Memory B cell (primary cell): ENCODE results near the gene MICALL1.

Experiments
- ATAC-seq: fragments of 150-1000 bp; cut with Tn5 transposase; 2 replicates; pipeline ENCODE4 v1.10.0; 2021; ENCODE audit warnings: low read depth, mild to moderate bottlenecking, moderate library complexity
- DNase-seq, 2 donors: peaks; one replicate each; pipeline ENCODE4 v3.0.0; 2022; ENCODE audit warnings: low spot score in 2 of 2
- H3K27ac Mint-ChIP-seq: one replicate; pipeline ENCODE4 v1.8.0; 2022; ENCODE audit warnings: mild to moderate bottlenecking, moderate library complexity, mixed read lengths
- H3K27me3 Mint-ChIP-seq: one replicate; pipeline ENCODE4 v1.8.0; 2022; ENCODE audit warnings: mixed read lengths
- H3K36me3 Mint-ChIP-seq: one replicate; pipeline ENCODE4 v1.8.0; 2022; ENCODE audit warnings: mild to moderate bottlenecking, mixed read lengths
- H3K4me1 Mint-ChIP-seq: one replicate; pipeline ENCODE4 v1.8.0; 2022; ENCODE audit warnings: mixed read lengths
- H3K4me3 Mint-ChIP-seq: one replicate; pipeline ENCODE4 v1.8.0; 2022; ENCODE audit warnings: mild to moderate bottlenecking, moderate library complexity, mixed read lengths
- H3K9me3 Mint-ChIP-seq: one replicate; pipeline ENCODE4 v1.8.0; 2022; ENCODE audit warnings: mixed read lengths

The MICALL1 gene

GRCh38 chr22:37896181-37896592, 9.9 kb upstream of the MICALL1 start:
- peaks cover 9% of the 10 kb centered on the region for H3K4me1 Mint-ChIP-seq
- peak overlapping the region; percentile 37 for H3K4me3 Mint-ChIP-seq
- peak overlapping the region; percentile 87 for H3K27ac Mint-ChIP-seq
- peaks cover 6% of the 10 kb centered on the region for H3K36me3 Mint-ChIP-seq
- H3K9me3 Mint-ChIP-seq, result no peaks in the 10 kb centered on the region
- ATAC-seq, result peak; percentile 97
- DNase-seq, result no peak
- H3K27me3 Mint-ChIP-seq, result no peaks in the 10 kb centered on the region

DNA sequence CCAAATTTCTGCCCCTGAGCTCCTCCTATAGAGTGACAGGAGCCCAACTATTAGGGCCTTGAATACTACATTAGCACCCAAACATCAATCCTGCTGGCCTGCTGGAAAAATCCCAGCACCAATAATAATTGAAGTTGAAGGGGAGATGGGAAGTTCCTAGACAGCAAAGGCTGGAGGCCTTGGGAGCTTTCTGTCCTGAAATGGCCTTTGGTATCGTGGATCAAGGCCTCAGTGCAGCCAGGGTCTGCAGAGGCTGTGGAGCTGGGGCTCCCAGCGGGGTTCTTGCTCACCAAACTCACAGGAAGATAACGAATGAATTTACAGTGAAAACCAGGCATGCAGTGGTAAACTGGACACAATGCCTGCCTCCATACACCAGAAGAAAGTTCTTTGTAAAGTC, 9.2 kb upstream of the MICALL1 start:
- Mint-ChIP-seq H3K27ac (peak overlapping the region; percentile 87), H3K9me3 (no peaks in the 10 kb centered on the region), H3K36me3 (peaks cover under 1% of the 10 kb centered on the region), H3K4me3 (no peak overlapping the region), H3K4me1 (peaks cover 9% of the 10 kb centered on the region), H3K27me3 (no peaks in the 10 kb centered on the region)
- DNase-seq, result no peak
- no peak for ATAC-seq

GRCh38 chr22:37897807-37898206, 8.3 kb upstream of the MICALL1 start:
- ATAC-seq, result no peak
- no peak overlapping the region for H3K4me3 Mint-ChIP-seq

GRCh38 chr22:37898441-37899181, 7.5 kb upstream of the MICALL1 start:
- Mint-ChIP-seq H3K27ac (no peak overlapping the region), H3K4me3 (no peak overlapping the region), H3K4me1 (peaks cover 9% of the 10 kb centered on the region), H3K9me3 (no peaks in the 10 kb centered on the region), H3K36me3 (no peaks in the 10 kb centered on the region), H3K27me3 (no peaks in the 10 kb centered on the region)
- ATAC-seq, result no peak
- DNase-seq, result no peak

More at GRCh38 chr22:37897807-37898206, 8.3 kb upstream of the MICALL1 start:
- Mint-ChIP-seq H3K36me3 (no peaks in the 10 kb centered on the region), H3K9me3 (no peaks in the 10 kb centered on the region), H3K4me1 (peaks cover 9% of the 10 kb centered on the region), H3K27ac (no peak overlapping the region), H3K27me3 (no peaks in the 10 kb centered on the region)
- DNase-seq, result no peak

DNA sequence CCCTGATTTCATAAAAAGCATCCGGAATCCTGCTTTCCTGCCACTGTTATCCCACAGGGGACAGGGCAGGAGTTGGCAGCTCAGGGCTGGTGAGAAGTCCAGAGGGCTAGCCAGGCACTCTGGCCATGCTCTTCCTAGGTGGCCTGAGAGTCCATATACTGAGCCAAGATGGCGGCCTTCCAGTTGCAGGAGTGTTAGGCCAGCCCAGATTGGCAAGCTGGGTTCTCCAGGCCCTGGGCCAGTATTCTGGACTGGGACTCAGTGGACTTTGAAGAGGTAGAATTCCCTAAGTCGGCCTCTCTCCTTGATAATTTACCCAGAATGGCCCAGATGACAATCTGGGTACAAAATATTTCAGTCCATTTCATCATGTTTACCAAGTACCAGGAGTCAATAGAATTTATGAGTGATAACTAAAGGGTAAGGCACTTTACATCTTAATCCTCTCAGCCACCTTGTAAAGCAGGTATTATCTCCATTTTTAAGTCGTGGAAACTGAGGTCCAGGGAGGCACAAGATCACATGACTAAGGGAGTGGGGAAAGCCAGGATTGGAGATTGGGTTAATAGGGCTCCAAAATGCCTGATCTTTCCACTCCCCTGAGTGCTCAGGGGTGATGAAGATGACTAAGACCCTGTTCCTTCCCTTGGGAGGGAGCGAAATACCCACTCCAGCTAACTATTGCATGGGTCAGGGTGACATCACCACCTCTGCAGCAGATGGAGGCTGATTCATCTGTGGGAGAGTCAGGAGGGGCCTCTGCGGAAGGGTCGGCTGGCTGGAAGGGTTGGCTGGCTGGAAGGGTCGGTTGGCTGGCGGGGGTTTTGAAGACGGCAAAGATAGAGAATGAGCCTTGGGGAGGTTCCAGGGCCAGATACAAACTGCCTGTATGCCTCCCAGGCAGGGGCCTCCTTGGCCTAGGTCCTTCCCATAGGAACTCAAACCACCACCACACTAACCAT, 1.2 kb upstream of the MICALL1 start:
- DNase-seq, result no peak
- Mint-ChIP-seq H3K27ac (peak overlapping the region; percentile 78), H3K27me3 (no peaks in the 10 kb centered on the region), H3K9me3 (no peaks in the 10 kb centered on the region), H3K36me3 (peaks cover 2% of the 10 kb centered on the region), H3K4me3 (peak overlapping the region; percentile 88), H3K4me1 (peaks cover 21% of the 10 kb centered on the region)
- no peak for ATAC-seq

- Mint-ChIP-seq H3K4me1 (peaks cover 21% of the 10 kb centered on the region), H3K4me3 (peak overlapping the region; percentile 85), H3K36me3 (peaks cover 2% of the 10 kb centered on the region), H3K27ac (peak overlapping the region; percentile 60), H3K9me3 (no peaks in the 10 kb centered on the region), H3K27me3 (no peaks in the 10 kb centered on the region)
- peak in 1 of 2 donors; percentile 43 for DNase-seq
- ATAC-seq, result peak; percentile 40
Observed at GRCh38 chr22:37906364-37907008, 389 bp downstream of the MICALL1 start.

DNA sequence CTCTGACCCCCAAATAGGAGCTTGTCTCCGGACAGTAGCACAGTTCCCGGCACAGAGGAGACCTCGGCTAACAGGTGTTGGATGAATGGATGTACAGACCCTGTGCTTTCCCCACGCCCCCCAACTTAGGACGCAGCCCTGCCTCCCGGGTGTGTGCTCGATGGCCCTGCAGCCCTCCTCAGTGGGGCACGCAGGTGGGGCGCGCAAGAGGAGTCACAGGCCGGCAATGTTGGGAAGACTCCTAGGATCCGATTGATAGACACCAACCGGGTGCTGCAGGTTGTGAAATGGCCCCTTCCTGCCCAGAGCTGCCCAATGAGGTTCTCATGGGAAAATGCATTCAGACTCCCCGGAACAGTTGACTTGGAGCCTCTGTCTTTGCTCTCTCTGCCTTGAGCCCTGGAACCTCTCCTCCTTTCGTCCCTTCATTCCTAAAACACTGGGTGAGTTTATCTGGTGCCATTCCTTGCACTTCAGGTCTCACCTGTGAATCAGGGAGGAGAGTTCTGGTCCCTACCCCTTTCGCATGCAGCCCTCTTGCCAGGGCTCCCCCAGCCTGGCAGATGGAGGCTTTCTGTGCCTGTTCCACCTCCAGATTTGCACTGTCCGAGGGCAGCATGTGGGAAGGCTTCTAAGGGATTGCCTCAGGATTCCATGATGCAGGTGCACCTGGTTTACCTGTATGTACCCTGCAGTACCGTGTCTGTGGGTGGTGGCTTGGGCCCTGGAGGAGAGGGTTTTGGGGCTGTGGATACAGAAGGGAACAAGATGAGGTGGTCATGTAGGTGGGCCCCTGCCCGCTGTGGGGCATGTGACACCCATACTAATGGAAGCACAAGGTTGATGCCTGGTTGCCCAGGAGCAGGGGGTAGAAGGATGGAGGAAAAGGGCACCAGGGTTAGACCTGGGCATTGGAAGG, 1.2 kb downstream of the MICALL1 start:
- Mint-ChIP-seq H3K27me3 (no peaks in the 10 kb centered on the region), H3K4me3 (peak overlapping the region; percentile 85), H3K9me3 (no peaks in the 10 kb centered on the region), H3K27ac (peak overlapping the region; percentile 60), H3K4me1 (peaks cover 21% of the 10 kb centered on the region), H3K36me3 (peaks cover 2% of the 10 kb centered on the region)
- DNase-seq (no peak), ATAC-seq (no peak)

GRCh38 chr22:37909766-37910165, 3.7 kb downstream of the MICALL1 start:
- H3K9me3 Mint-ChIP-seq, result no peaks in the 10 kb centered on the region
- H3K4me3 Mint-ChIP-seq, result no peak overlapping the region
- peaks cover 21% of the 10 kb centered on the region for H3K4me1 Mint-ChIP-seq
- H3K27me3 Mint-ChIP-seq, result no peaks in the 10 kb centered on the region
- ATAC-seq, result no peak
- H3K27ac Mint-ChIP-seq, result no peak overlapping the region
- peaks cover 2% of the 10 kb centered on the region for H3K36me3 Mint-ChIP-seq
- no peak for DNase-seq

DNA sequence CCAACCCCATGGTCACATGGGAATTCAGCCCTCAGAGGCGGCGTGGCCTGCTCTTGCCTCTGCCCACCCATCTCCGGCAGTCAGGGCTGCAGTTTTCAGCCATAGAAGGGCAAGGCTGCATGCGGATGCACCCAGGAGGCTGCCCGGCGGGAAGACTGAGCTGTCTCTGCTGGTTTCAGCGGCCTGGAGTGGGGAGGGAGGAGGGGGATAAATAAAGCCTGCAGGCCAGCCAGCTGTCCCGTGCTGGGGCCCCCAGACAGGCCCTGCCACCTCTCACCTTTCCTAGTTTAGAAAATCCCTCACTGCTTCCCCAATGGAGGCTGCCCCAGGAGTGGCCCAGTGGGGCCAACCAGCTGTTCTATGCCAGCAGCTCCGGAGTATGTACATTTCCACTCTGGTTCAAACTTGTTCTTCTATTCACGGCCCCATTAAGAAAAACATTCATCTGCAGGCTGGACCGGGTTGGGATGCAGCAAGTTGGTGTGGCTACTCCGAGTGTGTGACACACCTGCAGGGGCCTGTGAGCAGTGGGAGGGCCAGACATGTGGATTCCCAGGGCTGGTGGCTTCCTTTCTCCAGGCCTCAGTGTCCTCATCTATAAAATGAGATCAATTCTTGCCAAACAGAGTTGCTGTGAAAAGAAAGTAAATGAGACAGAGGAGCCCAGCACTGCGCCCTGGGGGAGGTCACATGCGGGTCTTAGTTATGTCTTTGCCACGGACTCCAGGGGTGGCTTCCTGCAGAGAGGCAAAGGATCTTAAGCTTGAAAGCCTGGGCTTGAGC, 5.0 kb downstream of the MICALL1 start:
- ATAC-seq (no peak), DNase-seq (no peak)
- H3K9me3 Mint-ChIP-seq, result no peaks in the 10 kb centered on the region
- H3K4me1 Mint-ChIP-seq, result peaks cover 14% of the 10 kb centered on the region
- no peaks in the 10 kb centered on the region for H3K27me3 Mint-ChIP-seq
- no peak overlapping the region for H3K27ac Mint-ChIP-seq
- H3K4me3 Mint-ChIP-seq, result no peak overlapping the region
- H3K36me3 Mint-ChIP-seq, result peaks cover 2% of the 10 kb centered on the region

DNA sequence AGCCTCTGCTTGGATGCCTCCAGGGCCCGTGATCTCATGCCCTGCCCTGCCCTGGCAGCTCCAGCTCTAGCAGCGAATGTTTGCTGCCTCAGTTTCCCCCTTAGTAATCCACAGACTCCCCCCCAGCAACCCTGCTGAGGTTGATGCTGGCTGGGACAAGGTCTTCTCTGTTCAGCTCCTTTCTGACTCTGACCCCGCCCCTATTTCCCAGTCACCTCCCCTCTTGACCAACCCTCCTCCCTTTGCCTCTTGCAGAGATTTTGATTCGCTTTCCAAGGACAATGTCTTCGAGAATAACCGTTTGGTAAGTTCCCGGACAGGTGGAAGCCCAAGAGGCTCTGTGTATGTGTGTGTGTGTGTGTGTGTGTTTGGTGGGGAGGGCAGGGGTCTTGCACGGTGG, 5.6 kb downstream of the MICALL1 start:
- Mint-ChIP-seq H3K27me3 (no peaks in the 10 kb centered on the region), H3K36me3 (peaks cover 4% of the 10 kb centered on the region), H3K9me3 (no peaks in the 10 kb centered on the region), H3K27ac (no peak overlapping the region), H3K4me3 (no peak overlapping the region), H3K4me1 (peaks cover 14% of the 10 kb centered on the region)
- ATAC-seq (no peak), DNase-seq (no peak)

DNA sequence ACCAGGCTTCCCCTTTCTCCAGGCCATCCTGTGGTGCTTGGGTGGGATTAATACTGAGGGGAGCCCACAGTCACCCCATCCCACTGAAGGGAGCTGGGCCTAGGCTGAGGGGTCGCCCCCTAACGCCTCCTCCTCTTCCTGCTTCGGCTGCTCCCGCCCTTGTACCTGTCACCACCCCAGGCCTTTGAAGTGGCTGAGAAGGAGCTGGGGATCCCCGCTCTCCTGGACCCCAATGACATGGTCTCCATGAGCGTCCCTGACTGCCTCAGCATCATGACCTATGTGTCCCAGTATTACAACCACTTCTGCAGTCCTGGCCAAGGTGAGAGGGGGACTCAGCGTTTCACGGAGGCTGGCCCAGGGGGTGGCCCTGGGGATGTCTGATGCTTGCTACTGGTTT, 6.1 kb downstream of the MICALL1 start:
- Mint-ChIP-seq H3K9me3 (no peaks in the 10 kb centered on the region), H3K4me1 (peaks cover 10% of the 10 kb centered on the region), H3K36me3 (peaks cover 4% of the 10 kb centered on the region), H3K27me3 (no peaks in the 10 kb centered on the region), H3K4me3 (no peak overlapping the region), H3K27ac (no peak overlapping the region)
- no peak for DNase-seq
- no peak for ATAC-seq

DNA sequence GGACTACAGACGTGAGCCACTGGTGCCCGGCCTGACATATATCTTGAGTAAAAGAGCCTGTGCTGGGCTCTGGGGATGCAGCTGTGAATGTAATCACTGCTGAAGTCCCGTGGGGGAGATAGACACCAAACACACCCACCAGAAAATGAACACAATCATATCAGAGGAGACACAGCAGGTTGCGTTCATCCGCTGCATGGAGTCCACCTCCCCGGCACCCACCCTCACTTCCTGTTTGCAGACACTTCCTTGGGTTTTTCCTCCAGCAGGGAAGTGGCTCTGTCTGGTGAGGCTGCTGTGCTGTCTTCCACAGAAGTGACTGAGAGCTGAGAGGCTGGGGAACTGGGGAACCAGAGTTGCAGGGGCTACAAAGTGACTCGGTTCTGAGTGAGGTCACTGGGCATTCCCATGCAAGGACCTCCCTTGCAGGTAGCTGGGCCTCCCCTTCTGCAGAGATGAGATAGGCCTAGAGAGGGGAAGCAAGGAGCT, 7.2 kb downstream of the MICALL1 start:
- Mint-ChIP-seq H3K36me3 (peaks cover 2% of the 10 kb centered on the region), H3K27ac (no peak overlapping the region), H3K27me3 (no peaks in the 10 kb centered on the region), H3K4me3 (no peak overlapping the region), H3K4me1 (peaks cover 8% of the 10 kb centered on the region), H3K9me3 (no peaks in the 10 kb centered on the region)
- no peak for ATAC-seq
- DNase-seq, result no peak
